Measurements from ENCODE around the gene CD247.

GRCh38 chr1:167561753-167562152 is 43.4 kb upstream of the CD247 start:
- TF ChIP-seq POLR2AphosphoS5 (IDR thresholded peaks at IDR 0.05; ENCODE audit: low read depth, low read length) (no peak), POLR2A (IDR thresholded peaks at IDR 0.05; ENCODE audit: low read depth, low read length) (no peak), TAF1 (IDR thresholded peaks at IDR 0.05; ENCODE audit: low read depth, low read length) (no peak), SPI1 (IDR thresholded peaks at IDR 0.05; ENCODE audit: low read depth, low read length) (no peak)

Data from GM12891 (cell line).